Suprapubic skin (tissue), 3 donors: ENCODE data around the gene PACC1.

Experiments used
- EP300 ChIP-seq: sonication (generic); formaldehyde crosslinking; IDR thresholded peaks from one replicate; pipeline ENCODE4 v1.6.1; 2017; ENCODE audit warnings: antibody characterized with exemption
- POLR2A ChIP-seq, 2 donors: fragments of 450-650 bp; IDR thresholded peaks; one replicate each; pipeline ENCODE4 v1.6.1; 2017; ENCODE audit warnings: antibody characterized with exemption in 2 of 2, mild to moderate bottlenecking in 2 of 2, moderate library complexity in 2 of 2
- TF ChIP-seq, protein P1 (sequence below), 2 donors: fragments of 200-600 bp in 1 of 2; fragments of 450-650 bp in 1 of 2; sonication (generic) in 1 of 2; IDR thresholded peaks; one replicate each; pipeline ENCODE4 v1.5.1; 2016 to 2019; ENCODE audit warnings: antibody characterized with exemption in 2 of 2, mild to moderate bottlenecking in 1 of 2, moderate library complexity in 1 of 2

DNA sequence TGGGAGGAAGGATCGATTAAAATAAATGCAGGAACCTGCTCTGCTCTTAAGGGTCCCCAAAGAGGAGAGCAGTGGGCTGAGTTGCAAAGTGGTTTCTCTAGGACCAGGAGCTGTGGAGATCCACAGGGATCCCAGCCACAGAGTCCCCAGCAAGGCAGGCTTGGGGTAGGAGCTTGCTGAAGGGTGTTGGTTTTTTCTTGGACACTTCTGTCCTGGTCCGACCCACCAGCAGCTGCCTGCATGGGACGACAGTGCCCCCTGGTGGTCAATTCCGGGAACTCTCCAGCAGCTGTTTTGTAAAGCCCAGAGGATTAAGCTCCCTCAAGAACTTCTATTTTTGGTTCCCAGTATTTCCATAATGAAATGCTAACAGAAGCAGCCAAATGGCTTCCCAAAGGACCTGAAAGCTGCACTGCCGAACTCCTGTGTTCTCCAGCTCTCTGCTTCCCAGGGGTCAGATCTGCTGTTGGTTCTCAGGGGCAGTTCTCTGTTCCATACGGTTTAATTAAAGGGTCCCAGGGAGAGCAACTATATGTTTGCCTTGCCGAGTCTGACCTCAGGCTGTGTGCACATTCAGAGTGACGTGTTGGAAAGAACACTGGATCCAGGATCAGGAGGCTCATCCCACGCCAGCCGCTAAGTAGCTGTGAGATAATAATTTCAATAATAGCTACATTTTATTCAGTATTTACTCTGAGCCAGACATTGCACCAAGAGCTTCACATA lies 41.3 kb upstream of the PACC1 start:
- TF ChIP-seq POLR2A (IDR thresholded peaks at IDR 0.05) (no peak), EP300 (no peak)
- TF ChIP-seq, protein P1, sequence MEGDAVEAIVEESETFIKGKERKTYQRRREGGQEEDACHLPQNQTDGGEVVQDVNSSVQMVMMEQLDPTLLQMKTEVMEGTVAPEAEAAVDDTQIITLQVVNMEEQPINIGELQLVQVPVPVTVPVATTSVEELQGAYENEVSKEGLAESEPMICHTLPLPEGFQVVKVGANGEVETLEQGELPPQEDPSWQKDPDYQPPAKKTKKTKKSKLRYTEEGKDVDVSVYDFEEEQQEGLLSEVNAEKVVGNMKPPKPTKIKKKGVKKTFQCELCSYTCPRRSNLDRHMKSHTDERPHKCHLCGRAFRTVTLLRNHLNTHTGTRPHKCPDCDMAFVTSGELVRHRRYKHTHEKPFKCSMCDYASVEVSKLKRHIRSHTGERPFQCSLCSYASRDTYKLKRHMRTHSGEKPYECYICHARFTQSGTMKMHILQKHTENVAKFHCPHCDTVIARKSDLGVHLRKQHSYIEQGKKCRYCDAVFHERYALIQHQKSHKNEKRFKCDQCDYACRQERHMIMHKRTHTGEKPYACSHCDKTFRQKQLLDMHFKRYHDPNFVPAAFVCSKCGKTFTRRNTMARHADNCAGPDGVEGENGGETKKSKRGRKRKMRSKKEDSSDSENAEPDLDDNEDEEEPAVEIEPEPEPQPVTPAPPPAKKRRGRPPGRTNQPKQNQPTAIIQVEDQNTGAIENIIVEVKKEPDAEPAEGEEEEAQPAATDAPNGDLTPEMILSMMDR (IDR thresholded peaks at IDR 0.05): peak; percentile 93 to 96
